NCI-H446 treated with DMSO at 0.1 percent for 48 hours (cell line): ENCODE measurements around the gene PTBP1.

Experiments used
- DNase-seq: peaks from one replicate; lab custom pipeline; 2025; lab: John Stamatoyannopoulos, UW

PTBP1 gene

DNA sequence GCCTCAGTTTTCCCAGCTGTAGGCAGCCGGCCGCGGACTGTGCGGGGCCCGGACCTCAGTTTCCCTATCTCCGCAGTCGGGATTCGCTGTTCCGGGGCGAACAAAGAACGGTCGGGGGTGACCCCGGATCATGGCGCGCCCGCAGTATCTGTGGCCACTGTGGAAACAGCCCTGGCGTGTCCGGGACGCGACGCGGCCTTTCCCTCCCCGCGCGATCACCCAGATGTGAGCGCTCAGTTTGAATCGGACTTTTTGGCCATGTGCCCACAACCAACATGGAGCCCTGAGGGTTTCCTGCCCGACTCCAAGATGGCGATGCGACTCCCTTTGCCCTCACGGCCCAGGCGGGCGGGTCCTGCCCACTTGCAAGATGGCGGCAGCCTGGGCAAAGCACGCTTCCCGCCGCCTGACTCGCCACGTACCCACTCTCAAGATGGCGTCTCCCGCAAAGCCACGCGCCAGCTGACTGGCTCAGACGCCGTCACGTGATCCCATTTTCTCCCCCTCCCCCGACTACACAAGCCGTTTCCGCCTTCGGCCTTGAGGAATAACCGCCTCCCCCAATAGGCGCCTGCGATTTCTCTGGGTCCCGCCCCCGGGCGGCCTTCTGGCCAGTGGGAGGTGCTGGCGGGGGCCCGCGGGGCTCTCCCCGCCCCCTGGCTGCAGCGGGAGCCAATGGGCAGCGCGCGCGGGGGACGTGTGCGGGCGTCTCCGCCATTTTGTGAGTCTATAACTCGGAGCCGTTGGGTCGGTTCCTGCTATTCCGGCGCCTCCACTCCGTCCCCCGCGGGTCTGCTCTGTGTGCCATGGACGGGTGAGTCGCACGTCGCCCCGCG, at the start of gene PTBP1:
TSS of gene PTBP1 (plus strand) at position 761 of the 836 bp plus-strand sequence. CDS start at position 807, 46 bp downstream.
- DNase-seq, result peak; percentile 100

- DNase-seq, result no peak
Measured at GRCh38 chr19:748274-748598, 49.0 kb upstream of the PTBP1 start.

- DNase-seq, result no peak
Measured at GRCh38 chr19:749811-750210, 47.4 kb upstream of the PTBP1 start.

DNA sequence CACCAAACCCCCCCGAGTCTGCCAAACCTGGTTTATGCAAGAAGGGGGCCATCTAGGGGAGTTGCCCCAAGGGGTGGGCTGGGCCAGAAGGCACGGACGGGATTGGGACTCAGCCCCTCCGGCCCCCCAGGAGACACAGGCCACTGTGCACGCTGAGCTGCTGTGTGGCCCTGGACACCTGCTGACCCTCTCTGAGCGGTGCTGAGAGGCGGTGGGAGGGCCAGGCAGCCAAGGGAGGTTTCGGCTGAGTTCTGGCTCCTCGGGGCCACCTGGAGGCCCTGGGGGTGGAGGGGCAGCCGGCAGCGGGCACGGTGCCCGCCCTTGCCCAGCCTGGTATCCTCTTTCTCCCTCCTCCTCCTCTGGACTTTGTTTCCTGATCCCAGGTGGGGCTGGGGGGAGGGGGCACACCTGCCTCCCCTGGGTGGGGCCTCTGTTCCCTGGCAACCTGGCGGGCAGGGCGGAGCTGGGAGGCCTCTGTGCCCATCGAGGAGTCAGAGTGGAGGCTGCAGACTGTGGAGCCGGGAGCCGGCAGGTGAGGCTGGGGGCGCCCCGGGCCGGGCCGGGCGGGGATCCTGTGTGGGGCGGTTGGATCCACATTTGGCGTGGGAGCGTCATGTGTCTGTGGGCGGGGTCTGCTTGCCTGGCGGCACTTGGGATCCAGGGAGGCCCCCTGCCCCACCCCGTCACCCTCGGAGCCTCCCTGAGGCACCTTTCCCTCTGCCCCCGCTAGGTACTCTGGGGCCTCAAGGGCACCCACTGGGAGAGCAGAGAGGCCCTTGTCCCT, 46.4 kb upstream of the PTBP1 start, which contains the start of gene MISP:
TSS of gene MISP (plus strand) at position 473 of the 784 bp plus-strand sequence. CDS start 5,835 bp downstream, outside the sequence.
- no peak for DNase-seq

- no peak for DNase-seq
Measured at GRCh38 chr19:751501-752341, 45.5 kb upstream of the PTBP1 start.

- DNase-seq, result no peak
Measured at GRCh38 chr19:752652-753517, 44.4 kb upstream of the PTBP1 start.

DNA sequence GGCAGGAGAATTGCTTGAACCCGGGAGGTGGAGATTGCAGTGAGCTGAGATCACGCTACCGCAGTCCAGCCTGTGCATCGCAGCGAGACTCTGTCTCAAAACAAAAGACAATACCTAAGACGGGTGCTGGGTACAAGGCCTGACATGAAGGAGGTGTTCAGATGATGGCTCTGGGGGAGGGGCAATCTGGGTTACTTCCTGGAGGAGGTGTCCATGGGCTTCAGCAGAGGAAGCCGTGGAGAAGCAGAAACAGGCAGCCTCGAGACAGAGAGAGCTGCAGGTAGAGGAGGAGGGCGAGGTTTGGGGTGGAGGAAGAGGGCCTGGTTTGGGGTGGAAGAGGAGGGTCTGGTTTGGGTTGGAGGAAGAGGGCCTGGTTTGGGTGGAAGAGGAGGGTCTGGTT, 42.7 kb upstream of the PTBP1 start:
- DNase-seq, result no peak

- DNase-seq, result no peak
Measured at GRCh38 chr19:755063-755462, 42.2 kb upstream of the PTBP1 start.

- DNase-seq, result peak; percentile 29
Measured at GRCh38 chr19:756236-756635, 41.0 kb upstream of the PTBP1 start.

- no peak for DNase-seq
Measured at GRCh38 chr19:756821-757688, 40.2 kb upstream of the PTBP1 start.

DNA sequence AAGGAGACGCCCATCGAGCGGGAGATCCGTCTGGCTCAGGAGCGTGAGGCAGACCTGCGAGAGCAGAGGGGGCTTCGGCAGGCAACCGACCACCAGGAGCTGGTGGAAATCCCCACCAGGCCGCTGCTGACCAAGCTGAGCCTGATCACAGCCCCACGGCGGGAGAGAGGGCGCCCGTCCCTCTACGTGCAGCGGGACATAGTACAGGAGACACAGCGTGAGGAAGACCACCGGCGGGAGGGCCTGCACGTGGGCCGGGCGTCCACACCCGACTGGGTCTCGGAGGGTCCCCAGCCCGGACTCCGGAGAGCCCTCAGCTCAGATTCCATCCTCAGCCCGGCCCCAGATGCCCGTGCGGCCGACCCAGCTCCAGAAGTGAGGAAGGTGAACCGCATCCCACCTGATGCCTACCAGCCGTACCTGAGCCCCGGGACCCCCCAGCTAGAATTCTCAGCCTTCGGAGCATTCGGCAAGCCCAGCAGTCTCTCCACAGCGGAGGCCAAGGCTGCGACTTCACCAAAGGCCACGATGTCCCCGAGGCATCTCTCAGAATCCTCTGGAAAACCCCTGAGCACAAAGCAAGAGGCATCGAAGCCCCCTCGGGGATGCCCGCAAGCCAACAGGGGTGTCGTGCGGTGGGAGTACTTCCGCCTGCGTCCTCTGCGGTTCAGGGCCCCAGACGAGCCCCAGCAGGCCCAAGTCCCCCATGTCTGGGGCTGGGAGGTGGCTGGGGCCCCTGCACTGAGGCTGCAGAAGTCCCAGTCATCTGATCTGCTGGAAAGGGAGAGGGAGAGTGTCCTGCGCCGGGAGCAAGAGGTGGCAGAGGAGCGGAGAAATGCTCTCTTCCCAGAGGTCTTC, 39.2 kb upstream of the PTBP1 start:
- no peak for DNase-seq

GRCh38 chr19:763181-763580, 34.1 kb upstream of the PTBP1 start:
- DNase-seq, result no peak

- DNase-seq, result no peak
Measured at GRCh38 chr19:763869-764268, 33.4 kb upstream of the PTBP1 start.

- no peak for DNase-seq
Measured at GRCh38 chr19:764301-764700, 33.0 kb upstream of the PTBP1 start.

GRCh38 chr19:765179-765738, 32.0 kb upstream of the PTBP1 start:
- DNase-seq, result no peak

DNA sequence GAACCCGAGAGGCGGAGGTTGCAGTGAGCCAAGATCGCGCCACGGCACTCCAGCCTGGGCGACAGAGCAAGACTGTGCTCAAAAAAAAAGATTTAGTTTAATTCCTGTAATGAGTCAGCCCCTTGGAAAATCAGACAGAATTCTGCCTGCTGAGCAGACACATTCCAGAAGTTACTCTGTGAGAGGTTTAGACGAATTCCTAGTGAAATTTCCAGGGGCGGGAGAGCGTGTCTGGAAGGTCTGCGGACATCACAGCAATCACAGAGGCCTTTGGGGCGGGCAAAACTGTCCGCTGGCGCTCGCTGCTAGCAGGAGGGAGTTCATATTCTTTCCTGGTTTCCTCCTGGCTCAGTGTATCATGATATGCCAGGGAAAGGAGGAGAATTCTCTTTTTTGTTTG, 28.8 kb upstream of the PTBP1 start:
- DNase-seq, result no peak

GRCh38 chr19:769616-770015, 27.6 kb upstream of the PTBP1 start:
- no peak for DNase-seq

GRCh38 chr19:771332-771785, 25.9 kb upstream of the PTBP1 start:
- peak; percentile 15 for DNase-seq

DNA sequence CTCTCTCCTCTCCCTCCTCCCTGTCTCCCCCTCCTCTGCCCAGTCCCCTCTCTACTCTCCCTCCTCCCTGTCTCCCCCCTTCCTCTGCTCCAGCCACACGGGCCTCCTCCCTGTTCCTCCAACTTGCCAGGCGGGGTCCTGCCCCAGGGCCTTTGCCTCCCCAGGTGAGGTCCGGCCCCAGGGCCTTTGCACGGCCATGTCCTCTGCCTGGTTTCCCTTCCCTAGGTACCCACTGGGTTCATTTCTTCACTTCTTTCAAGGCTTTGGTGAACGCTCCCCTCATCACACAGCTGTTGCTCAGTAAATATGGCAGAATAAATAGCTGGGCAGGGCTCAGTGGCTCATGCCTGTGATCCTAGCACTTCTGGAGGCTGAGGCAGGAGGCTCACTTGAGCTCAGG, 25.2 kb upstream of the PTBP1 start:
- no peak for DNase-seq
